ENCODE measurements around the gene BRMS1. TPM values are rescaled to one million over a fixed set of nuclear protein-coding genes. Genes with fewer than 3 reads are reported as not detected.
A peak's percentile ranks its signal among the peaks of the same experiment; 100 is the strongest.
"Not testable (repeated sequence)": the region's sequence is repeated elsewhere in the genome, so short reads cannot be mapped to it uniquely, and the experiment has no call there.

BRMS1 gene
- total RNA-seq, 1 donor from 2014 or later = 16.4 TPM

- peaks cover 8% of the 10 kb centered on the region for H3K27me3 Mint-ChIP-seq (ENCODE audit: insufficient read depth, low read depth)
- Histone ChIP-seq H3K27me3 (peaks cover 9% of the 10 kb centered on the region), H3F3A (ENCODE audit: low read depth) (no peaks in the 10 kb centered on the region), H3K4me3 (no peak overlapping the region), H3K36me3 (no peaks in the 10 kb centered on the region), H3K4me2 (no peak overlapping the region), H3K9me3 (ENCODE audit: low read depth) (no peaks in the 10 kb centered on the region), H3K27ac (no peak overlapping the region), H3K9ac (no peak overlapping the region), H3K4me1 (no peaks in the 10 kb centered on the region), H4K20me1 (ENCODE audit: low read depth) (no peaks in the 10 kb centered on the region), H2AFZ (replicated peaks) (peak overlapping the region; percentile 15), H3K79me2 (ENCODE audit: low read depth) (no peaks in the 10 kb centered on the region)
- no peak overlapping the region for H3K4me3 Mint-ChIP-seq
- H3K4me1 Mint-ChIP-seq = peaks cover 5% of the 10 kb centered on the region
- no peaks in the 10 kb centered on the region for H3K36me3 Mint-ChIP-seq
- H3K9me3 Mint-ChIP-seq = no peaks in the 10 kb centered on the region
- TF ChIP-seq EZH2phosphoT487 (IDR thresholded peaks at IDR 0.05) (no peak), CTCF (IDR thresholded peaks at IDR 0.05) (peak; percentile 78)
- peak; percentile 86 for DNase-seq (ENCODE audit: low spot score)
- H3K27ac Mint-ChIP-seq = no peak overlapping the region
Measured at GRCh38 chr11:66388780-66389386, 44.0 kb upstream of the BRMS1 start.

- Histone ChIP-seq H3K79me2 (ENCODE audit: low read depth) (no peaks in the 10 kb centered on the region), H3F3A (ENCODE audit: low read depth) (no peaks in the 10 kb centered on the region), H3K4me1 (no peaks in the 10 kb centered on the region), H3K27me3 (peaks cover 9% of the 10 kb centered on the region), H3K9me3 (ENCODE audit: low read depth) (no peaks in the 10 kb centered on the region), H2AFZ (replicated peaks) (peak overlapping the region; percentile 97), H3K9ac (no peak overlapping the region), H4K20me1 (ENCODE audit: low read depth) (no peaks in the 10 kb centered on the region), H3K4me2 (peak overlapping the region; percentile 67), H3K36me3 (no peaks in the 10 kb centered on the region), H3K4me3 (peak overlapping the region; percentile 33), H3K27ac (no peak overlapping the region)
- no peaks in the 10 kb centered on the region for H3K9me3 Mint-ChIP-seq
- H3K27ac Mint-ChIP-seq = peak overlapping the region; percentile 0
- peak; percentile 91 for DNase-seq (ENCODE audit: low spot score)
- H3K4me3 Mint-ChIP-seq = peak overlapping the region; percentile 78
- H3K4me1 Mint-ChIP-seq = peaks cover 5% of the 10 kb centered on the region
- H3K36me3 Mint-ChIP-seq = no peaks in the 10 kb centered on the region
- H3K27me3 Mint-ChIP-seq (ENCODE audit: insufficient read depth, low read depth) = peaks cover 7% of the 10 kb centered on the region
- TF ChIP-seq CTCF (IDR thresholded peaks at IDR 0.05) (peak; percentile 99), EZH2 (IDR thresholded peaks at IDR 0.05) (no peak)
Measured at GRCh38 chr11:66386171-66387069, 41.5 kb upstream of the BRMS1 start.

GRCh38 chr11:66384316-66384715 lies 39.4 kb upstream of the BRMS1 start:
- H3K9me3 Mint-ChIP-seq, H3K4me1 ChIP-seq: not testable (repeated sequence)

GRCh38 chr11:66380264-66380663 lies 35.4 kb upstream of the BRMS1 start:
- not testable (repeated sequence) for H3K4me3 Mint-ChIP-seq; H3K27ac Mint-ChIP-seq; H3K27me3 Mint-ChIP-seq (ENCODE audit: insufficient read depth, low read depth); H3K27me3 ChIP-seq; H3K4me1 Mint-ChIP-seq; H3K79me2 ChIP-seq (ENCODE audit: low read depth); H3K36me3 Mint-ChIP-seq; H3K9me3 ChIP-seq (ENCODE audit: low read depth); H3K4me1 ChIP-seq; H3K9me3 Mint-ChIP-seq; H3K27ac ChIP-seq; H3K4me3 ChIP-seq; H3F3A ChIP-seq (ENCODE audit: low read depth); H3K9ac ChIP-seq; H4K20me1 ChIP-seq (ENCODE audit: low read depth); H3K36me3 ChIP-seq
- peak; percentile 6 for TF ChIP-seq CTCF (IDR thresholded peaks at IDR 0.05)
- peak overlapping the region; percentile 23 for H2AFZ ChIP-seq (replicated peaks)
- peak; percentile 31 for DNase-seq (ENCODE audit: low spot score)
- H3K4me2 ChIP-seq = peak overlapping the region; percentile 2

More at GRCh38 chr11:66384316-66384715, 39.4 kb upstream of the BRMS1 start:
- H3K36me3 ChIP-seq; H3F3A ChIP-seq (ENCODE audit: low read depth); DNase-seq (ENCODE audit: low spot score); H3K79me2 ChIP-seq (ENCODE audit: low read depth); H3K4me3 ChIP-seq; H3K36me3 Mint-ChIP-seq; H3K4me3 Mint-ChIP-seq; H3K27me3 ChIP-seq; H2AFZ ChIP-seq (replicated peaks); H3K4me2 ChIP-seq; H3K9ac ChIP-seq; H3K9me3 ChIP-seq (ENCODE audit: low read depth); H3K27ac ChIP-seq; H4K20me1 ChIP-seq (ENCODE audit: low read depth); H3K27ac Mint-ChIP-seq: not testable (repeated sequence)
- Mint-ChIP-seq H3K27me3 (ENCODE audit: insufficient read depth, low read depth) (peaks cover 11% of the 10 kb centered on the region), H3K4me1 (peaks cover 10% of the 10 kb centered on the region)

- peak overlapping the region; percentile 24 for H3K4me2 ChIP-seq
- not testable (repeated sequence) for H3K36me3 ChIP-seq; DNase-seq (ENCODE audit: low spot score); H3K9me3 ChIP-seq (ENCODE audit: low read depth); H3K9ac ChIP-seq; H3K4me3 ChIP-seq; H3K27me3 ChIP-seq; H3K9me3 Mint-ChIP-seq; H3K27me3 Mint-ChIP-seq (ENCODE audit: insufficient read depth, low read depth); H3K36me3 Mint-ChIP-seq; H3K27ac ChIP-seq; H2AFZ ChIP-seq (replicated peaks); H3K27ac Mint-ChIP-seq
- H3K4me3 Mint-ChIP-seq = peak overlapping the region; percentile 95
- peaks cover 22% of the 10 kb centered on the region for H3K79me2 ChIP-seq (ENCODE audit: low read depth)
- H3K4me1 Mint-ChIP-seq = peaks cover 24% of the 10 kb centered on the region
- H3F3A ChIP-seq (ENCODE audit: low read depth) = peaks cover 36% of the 10 kb centered on the region
- peaks cover 15% of the 10 kb centered on the region for H3K4me1 ChIP-seq
- H4K20me1 ChIP-seq (ENCODE audit: low read depth) = peaks cover 11% of the 10 kb centered on the region
Measured at GRCh38 chr11:66373690-66374287, 28.9 kb upstream of the BRMS1 start.
